H1 (cell line): ENCODE results near the gene GOLGA6C. TPM values are rescaled to one million over a fixed set of nuclear protein-coding genes. Genes with fewer than 3 reads are reported as not detected.

Experiments
- CTCF ChIA-PET: fragments of 300-600 bp; sonication (Branson Sonifier 250); formaldehyde crosslinking; loops from one replicate; lab custom pipeline; 2021; ENCODE audit not compliant: partially characterized antibody; lab: Charles Lee
- POLR2A ChIA-PET: fragments of 300-600 bp; sonication (Branson Sonifier 250); formaldehyde crosslinking; loops from one replicate; lab custom pipeline; 2021; ENCODE audit warnings: inconsistent platforms; ENCODE audit not compliant: partially characterized antibody; lab: Charles Lee
- DNase-seq, 2 experiments: peaks; one replicate each; pipeline versions ENCODE4 v3.0.0 to v3.0.0-alpha.2; 2010 to 2022; ENCODE audit warnings: low spot score in 2 of 2, low read depth in 1 of 2, mixed read lengths in 1 of 2
- FAIRE-seq: peaks from 2 replicates; lab custom pipeline; 2011; peaks lifted over from hg19 to GRCh38; lab: Jason Lieb, UNC
- H2AFZ ChIP-seq: 2 replicates; pipeline ENCODE4 v1.8.1; 2012; ENCODE audit warnings: low read length, inconsistent platforms
- H2AK5ac ChIP-seq: 2 replicates; pipeline ENCODE4 v1.6.1; 2013; ENCODE audit warnings: low read depth, low read length
- H2BK120ac ChIP-seq: replicated peaks from 2 replicates; pipeline ENCODE3; 2013; ENCODE audit warnings: low read depth, low read length, inconsistent platforms
- H2BK12ac ChIP-seq: 2 replicates; pipeline ENCODE4 v1.6.1; 2013; ENCODE audit warnings: low read depth, low read length
- H2BK15ac ChIP-seq: 2 replicates; pipeline ENCODE4 v1.6.1; 2013; ENCODE audit warnings: low read length
- H2BK20ac ChIP-seq: 2 replicates; pipeline ENCODE4 v1.6.1; 2013; ENCODE audit warnings: low read length
- H2BK5ac ChIP-seq: 2 replicates; pipeline ENCODE4 v1.6.1; 2013; ENCODE audit warnings: low read depth, low read length
- H3K14ac ChIP-seq: 2 replicates; pipeline ENCODE4 v1.6.1; 2013; ENCODE audit warnings: inconsistent platforms; ENCODE audit not compliant: insufficient read length
- H3K18ac ChIP-seq: 2 replicates; pipeline ENCODE4 v1.6.1; 2013; ENCODE audit warnings: low read length; ENCODE audit errors: extremely low read depth
- H3K23ac ChIP-seq: 2 replicates; pipeline ENCODE4 v1.6.1; 2013; ENCODE audit warnings: inconsistent platforms; ENCODE audit not compliant: insufficient read length
- H3K23me2 ChIP-seq: 2 replicates; pipeline ENCODE4 v1.6.1; 2013; ENCODE audit warnings: low read depth, low read length
- H3K27ac ChIP-seq: 2 replicates; pipeline ENCODE4 v1.6.1; 2011; ENCODE audit warnings: low read depth, low read length, inconsistent platforms
- H3K27me3 ChIP-seq, 4 experiments: replicated peaks in 1 of 4; 1 replicate in 1 of 4; 2 replicates in 3 of 4; pipeline versions ENCODE4 v1.6.1 to v1.8.1; 2011 to 2013; ENCODE audit warnings: low read length in 3 of 4, mild to moderate bottlenecking in 3 of 4, inconsistent platforms in 2 of 4, mixed read lengths in 2 of 4, moderate library complexity in 1 of 4; ENCODE audit not compliant: control insufficient read depth in 3 of 4, insufficient read depth in 3 of 4; ENCODE audit errors: extremely low read depth in 1 of 4
- H3K36me3 ChIP-seq, 4 experiments: 2 replicates each; pipeline versions ENCODE4 v1.6.1 to v1.8.1; 2011 to 2013; ENCODE audit warnings: mild to moderate bottlenecking in 4 of 4, low read length in 3 of 4, moderate library complexity in 2 of 4, control low read depth in 1 of 4, inconsistent platforms in 1 of 4; ENCODE audit not compliant: insufficient read depth in 4 of 4, control insufficient read depth in 2 of 4
- H3K4ac ChIP-seq: replicated peaks from 2 replicates; pipeline ENCODE3; 2013; ENCODE audit warnings: low read length, low read depth, mixed read lengths, inconsistent platforms; ENCODE audit not compliant: insufficient read length
- H3K4me1 ChIP-seq, 4 experiments: replicated peaks in 1 of 4; 1 replicate in 1 of 4; 2 replicates in 3 of 4; pipeline versions ENCODE4 v1.6.1 to v1.8.1; 2011 to 2013; ENCODE audit warnings: low read length in 3 of 4, inconsistent platforms in 2 of 4, mixed read lengths in 1 of 4; ENCODE audit not compliant: insufficient read depth in 4 of 4, control insufficient read depth in 3 of 4
- H3K4me2 ChIP-seq, 2 experiments: 2 replicates each; pipeline versions ENCODE4 v1.6.1 to v1.8.1; 2011 to 2013; ENCODE audit warnings: low read depth in 2 of 2, low read length in 2 of 2, control low read depth in 1 of 2, inconsistent platforms in 1 of 2, mild to moderate bottlenecking in 1 of 2; ENCODE audit not compliant: insufficient read depth in 1 of 2
- H3K4me3 ChIP-seq, 4 experiments: fragments of 200-600, 300-600 bp in 1 of 4; sonication (generic), shearing (Covaris generic), sonication (Bioruptor Twin) in 1 of 4; 2 replicates each; pipeline versions ENCODE4 v1.5.1 to v1.8.1; 2011 to 2016; ENCODE audit warnings: low read length in 4 of 4, low read depth in 3 of 4, control low read depth in 2 of 4, inconsistent platforms in 2 of 4, mild to moderate bottlenecking in 2 of 4, mixed read lengths in 1 of 4, moderate library complexity in 1 of 4; ENCODE audit not compliant: insufficient read depth in 2 of 4; ENCODE audit errors: extremely low read depth in 1 of 4
- H3K56ac ChIP-seq: replicated peaks from 2 replicates; pipeline ENCODE3; 2013; ENCODE audit warnings: low read depth, mild to moderate bottlenecking, mixed read lengths, low read length, inconsistent platforms; ENCODE audit not compliant: insufficient read length
- H3K79me1 ChIP-seq: 2 replicates; pipeline ENCODE4 v1.6.1; 2013; ENCODE audit warnings: low read depth, low read length, control low read depth
- H3K79me2 ChIP-seq, 2 experiments: 2 replicates each; pipeline versions ENCODE4 v1.6.1 to v1.8.1; 2012 to 2013; ENCODE audit warnings: low read length in 2 of 2, mild to moderate bottlenecking in 2 of 2, inconsistent platforms in 1 of 2; ENCODE audit not compliant: insufficient read depth in 2 of 2, control insufficient read depth in 1 of 2
- H3K9ac ChIP-seq, 4 experiments: replicated peaks in 1 of 4; 1 replicate in 1 of 4; 2 replicates in 3 of 4; pipeline versions ENCODE4 v1.6.1 to v1.8.1; 2011 to 2013; ENCODE audit warnings: low read depth in 3 of 4, low read length in 3 of 4, control low read depth in 2 of 4, mild to moderate bottlenecking in 2 of 4, moderate library complexity in 2 of 4, inconsistent platforms in 1 of 4; ENCODE audit errors: extremely low read depth in 1 of 4
- H3K9me3 ChIP-seq, 2 experiments: 2 replicates each; pipeline versions ENCODE4 v1.6.1 to v1.8.1; 2012 to 2013; ENCODE audit warnings: mild to moderate bottlenecking in 2 of 2, moderate library complexity in 2 of 2, control low read depth in 1 of 2, inconsistent platforms in 1 of 2, low read depth in 1 of 2, low read length in 1 of 2, mixed read lengths in 1 of 2; ENCODE audit not compliant: insufficient read depth in 2 of 2
- H4K20me1 ChIP-seq, 2 experiments: replicated peaks in 1 of 2; 2 replicates each; pipeline versions ENCODE3 to v1.8.1; 2011 to 2013; ENCODE audit warnings: inconsistent platforms in 2 of 2, low read length in 2 of 2, mild to moderate bottlenecking in 1 of 2; ENCODE audit not compliant: insufficient read depth in 2 of 2, control insufficient read depth in 1 of 2
- H4K5ac ChIP-seq: 2 replicates; pipeline ENCODE4 v1.6.1; 2013; ENCODE audit warnings: low read length, low read depth, mixed read lengths, inconsistent platforms; ENCODE audit not compliant: insufficient read length
- H4K8ac ChIP-seq: 2 replicates; pipeline ENCODE4 v1.8.0; 2013; ENCODE audit warnings: mild to moderate bottlenecking, moderate library complexity, low read length, inconsistent platforms; ENCODE audit not compliant: insufficient read depth; ENCODE audit errors: extremely low read depth
- H4K91ac ChIP-seq: replicated peaks from 2 replicates; pipeline ENCODE3; 2013; ENCODE audit warnings: low read length, mixed read lengths, inconsistent platforms; ENCODE audit not compliant: insufficient read length
- ATF2 ChIP-seq: IDR thresholded peaks from 2 replicates; pipeline ENCODE4 v1.6.1; 2012; ENCODE audit warnings: low read length, inconsistent platforms
- ATF3 ChIP-seq: IDR thresholded peaks from 2 replicates; pipeline ENCODE4 v1.6.1; 2011; ENCODE audit warnings: low read depth, mild to moderate bottlenecking, low read length; ENCODE audit not compliant: insufficient read depth
- BACH1 ChIP-seq: IDR thresholded peaks from 2 replicates; pipeline ENCODE4 v1.6.1; 2012; ENCODE audit warnings: low read length, improper control_type of control experiment
- BRCA1 ChIP-seq: IDR thresholded peaks from 2 replicates; pipeline ENCODE4 v1.6.1; 2012; ENCODE audit warnings: low read depth, low read length, improper control_type of control experiment
- FOSL1 ChIP-seq: IDR thresholded peaks from 2 replicates; pipeline ENCODE4 v1.6.1; 2011; ENCODE audit warnings: mild to moderate bottlenecking, low read depth, low read length, moderate library complexity; ENCODE audit not compliant: insufficient read depth
- HDAC2 ChIP-seq, 2 experiments: fragments of 300-600 bp in 1 of 2; sonication (generic) in 1 of 2; IDR thresholded peaks; 2 replicates each; pipeline ENCODE4 v1.6.1; 2011 to 2012; ENCODE audit warnings: low read depth in 2 of 2, low read length in 2 of 2, mild to moderate bottlenecking in 2 of 2, moderate library complexity in 2 of 2, borderline replicate concordance in 1 of 2, inconsistent platforms in 1 of 2
- SAP30 ChIP-seq: fragments of 300-600 bp; sonication (generic); IDR thresholded peaks from 2 replicates; pipeline ENCODE4 v1.7.1; 2012; ENCODE audit warnings: low read length, moderate library complexity, mild to moderate bottlenecking, inconsistent platforms; ENCODE audit not compliant: insufficient read depth, insufficient replicate concordance
- SIX5 ChIP-seq: IDR thresholded peaks from 2 replicates; pipeline ENCODE4 v1.6.1; 2011; ENCODE audit warnings: mild to moderate bottlenecking, low read depth, low read length
- USF2 ChIP-seq: IDR thresholded peaks from 2 replicates; pipeline ENCODE4 v1.6.1; 2011; ENCODE audit warnings: low read length, improper control_type of control experiment
- WGBS, 2 experiments: shearing (Covaris generic) in 1 of 2; methylation state at CpG; one replicate each; pipeline versions ENCODE4 v1.1.6 to v1.1.7; 2013 to 2015; ENCODE audit warnings: low lambda C conversion rate in 2 of 2, mixed read lengths in 2 of 2, inconsistent platforms in 1 of 2, low coverage in 1 of 2, missing lambda C conversion rate in 1 of 2; ENCODE audit not compliant: insufficient replicate concordance in 2 of 2, insufficient coverage in 1 of 2, insufficient read length in 1 of 2; ENCODE audit errors: extremely low coverage in 1 of 2, missing lambda C conversion rate in 1 of 2; 5-methylcytosine and 5-hydroxymethylcytosine counted together
- polyA plus RNA-seq, 7 experiments: library from polyadenylated mRNA; depleted of rRNA in 3 of 7; stranded (reverse) in 5 of 7; unstranded in 2 of 7; fragments of >200 nt in 5 of 7; fragments of 200-250 nt in 2 of 7; gene quantifications; 1 replicate in 5 of 7; 2 replicates in 1 of 7; 4 replicates in 1 of 7; pipeline versions ENCODE4 v1.2.1 to v1.2.3, GENCODE V29; 2011 to 2013; ENCODE audit warnings: missing spikeins in 2 of 7, mixed read lengths in 2 of 7
- total RNA-seq: library from RNA; stranded (reverse); fragmentation: NEBNext Ultra II Directional; extraction: Animal tissue kit (Norgen Biotek cat#: 25700); gene quantifications from 2 replicates; pipeline ENCODE4 v1.2.1, GENCODE V29; 2021

Gene GOLGA6C
- total and polyA plus RNA-seq, 2 of the 8 experiments (the other 6 are each of a cell fraction or from before 2014, with no cell fraction given): 0.14 to 0.35 TPM

- Histone ChIP-seq H3K4me2 (no peak overlapping the region), H3K9me3 (no peaks in the 10 kb centered on the region), H2BK12ac (peak overlapping the region; percentile 77; the same call in 1 of the 2 replicates), H3K4ac (no peak overlapping the region), H3K18ac (no peak overlapping the region; the same call in 1 of the 2 replicates), H2BK5ac (0 out of 2 replicates have a peak overlapping the region, but pooled peaks have one; percentile 44), H3K23me2 (no peaks in the 10 kb centered on the region), H4K5ac (no peak overlapping the region), H3K27ac (no peak overlapping the region), H3K4me3 (no peak overlapping the region), H3K4me1 (no peaks in the 10 kb centered on the region; a peak in 1 of 7 replicates), H4K91ac (no peak overlapping the region), H3K79me1 (no peaks in the 10 kb centered on the region), H2AFZ (no peak overlapping the region), H3K14ac (no peak overlapping the region), H3K79me2 (no peaks in the 10 kb centered on the region), H3K56ac (no peak overlapping the region), H3K36me3 (no peaks in the 10 kb centered on the region), H3K9ac (no peak overlapping the region), H2BK20ac (no peak overlapping the region), H2BK120ac (no peak overlapping the region), H3K23ac (no peak overlapping the region), H4K20me1 (no peaks in the 10 kb centered on the region), H2AK5ac (0 out of 2 replicates have a peak overlapping the region, but pooled peaks have one; percentile 53), H2BK15ac (0 out of 2 replicates have a peak overlapping the region, but pooled peaks have one; percentile 46), H4K8ac (no peak overlapping the region), H3K27me3 (peaks cover 0 to 4% (median 0%) of the 10 kb centered on the region in 4 experiments; a peak in 1 of 7 replicates)
- FAIRE-seq (no peak), DNase-seq (no peak)
- ChIA-PET CTCF (interaction anchor here (1.0 kb wide), 1 partner anchor 11 kb away, joined by 3 read pairs; no protein-coding TSS in a partner anchor), POLR2A (interaction anchor here (0.6 kb wide), 1 partner anchor 15 kb away, joined by 3 read pairs; no protein-coding TSS in a partner anchor)
- 81% methylated on average over 10 of the region's 12 CpGs; no CpG with 5 or more reads in 1 of the 2 experiments for WGBS, 2 experiments
- no peak for TF ChIP-seq SAP30
- TF ChIP-seq ATF2: no peak
- no peak for TF ChIP-seq BACH1
- TF ChIP-seq FOSL1: no peak
- no peak for TF ChIP-seq SIX5
- TF ChIP-seq USF2: no peak
- TF ChIP-seq ATF3: no peak
- TF ChIP-seq BRCA1: no peak
- TF ChIP-seq HDAC2 (IDR thresholded peaks at IDR 0.05; ENCODE audit: borderline replicate concordance in 1 of 2, low read depth in 2 of 2, low read length in 2 of 2): no peak
Observed at GRCh38 chr15:75224281-75224680, 33.9 kb upstream of the GOLGA6C start.
